ENCODE data around the gene CELA3B. TPM values are rescaled to one million over a fixed set of nuclear protein-coding genes. Genes with fewer than 3 reads are reported as not detected.

The CELA3B gene
- total and polyA plus RNA-seq, 2 of the 13 experiments (the other 11 are each of a cell fraction or from before 2014, with no cell fraction given), result 0.34 TPM; not detected in 1

GRCh38 chr1:21946836-21947587 is 29.8 kb upstream of the CELA3B start (continued):
- no peak for TF ChIP-seq ZNF646 (CRISPR knock-in tag; IDR thresholded peaks at IDR 0.05)
- TF ChIP-seq ZNF720 (CRISPR knock-in tag; IDR thresholded peaks at IDR 0.05), result no peak
- no peak for TF ChIP-seq NPAS2 (CRISPR knock-in tag; IDR thresholded peaks at IDR 0.05; ENCODE audit: borderline replicate concordance)
- TF ChIP-seq ZBTB4 (CRISPR knock-in tag; IDR thresholded peaks at IDR 0.05; ENCODE audit: borderline replicate concordance), result no peak
- peak; percentile 64; the same call in 1 of the 2 replicates for TF ChIP-seq TFAP4 (IDR thresholded peaks at IDR 0.05; ENCODE audit: borderline replicate concordance, low read depth)
- TF ChIP-seq ZBTB38 (CRISPR knock-in tag; IDR thresholded peaks at IDR 0.05), result peak; percentile 88; the same call in 1 of the 2 replicates
- peak; percentile 27; the same call in 1 of the 2 replicates for TF ChIP-seq PRDM15 (CRISPR knock-in tag; IDR thresholded peaks at IDR 0.05)
- TF ChIP-seq NFRKB (IDR thresholded peaks at IDR 0.05), result no peak
- TF ChIP-seq ZNF282 (IDR thresholded peaks at IDR 0.05; ENCODE audit: partially characterized antibody), result no peak
- no peak for TF ChIP-seq ZNF253 (CRISPR knock-in tag; IDR thresholded peaks at IDR 0.05; ENCODE audit: borderline replicate concordance)

All from HepG2 (cell line).